Keratinocyte (primary cell): ENCODE measurements around the gene RYR2.
"Not testable (repeated sequence)": the region's sequence is repeated elsewhere in the genome, so short reads cannot be mapped to it uniquely, and the experiment has no call there.

ENCODE experiments used
- CTCF ChIP-seq, 3 experiments: IDR thresholded peaks in 1 of 3; conservative IDR thresholded peaks in 1 of 3; optimal IDR thresholded peaks in 1 of 3; 2 replicates in 2 of 3; 3 replicates in 1 of 3; pipeline versions ENCODE3 to v1.5.1; 2011; ENCODE audit warnings: low read length in 3 of 3, mild to moderate bottlenecking in 3 of 3, moderate library complexity in 2 of 3, control low read depth in 1 of 3, inconsistent platforms in 1 of 3; ENCODE audit not compliant: insufficient read depth in 2 of 3; ENCODE audit errors: extremely low read depth in 1 of 3
- EZH2 ChIP-seq: IDR thresholded peaks from one replicate; pipeline ENCODE4 v1.6.1; 2012; ENCODE audit warnings: inconsistent platforms, mild to moderate bottlenecking, low read length, moderate library complexity

- TF ChIP-seq CTCF (optimal IDR thresholded peaks at IDR 0.05 in 1 of 3, IDR thresholded peaks at IDR 0.05 in 1 of 3, conservative IDR thresholded peaks at IDR 0.05 in 1 of 3; ENCODE audit: extremely low read depth in 1 of 3, insufficient read depth in 2 of 3, low read length in 3 of 3); EZH2: not testable (repeated sequence)
Measured at GRCh38 chr1:237277994-237278393, 236.0 kb downstream of the RYR2 start.
